ENCODE data around the gene EPB41L4A.
A peak's percentile ranks its signal among the peaks of the same experiment; 100 is the strongest.

Gene EPB41L4A

GRCh38 chr5:112183103-112183711, 235.9 kb downstream of the EPB41L4A start:
- no peak for DNase-seq (ENCODE audit: low read depth in 1 of 2, low spot score in 1 of 2)
- Histone ChIP-seq H3K27me3 (ENCODE audit: insufficient read depth, poor library complexity, severe bottlenecking) (no peaks in the 10 kb centered on the region), H3K27ac (replicated peaks) (no peak overlapping the region), H3K4me3 (replicated peaks; ENCODE audit: insufficient read depth, low read length) (no peak overlapping the region)
- TF ChIP-seq, protein P1, sequence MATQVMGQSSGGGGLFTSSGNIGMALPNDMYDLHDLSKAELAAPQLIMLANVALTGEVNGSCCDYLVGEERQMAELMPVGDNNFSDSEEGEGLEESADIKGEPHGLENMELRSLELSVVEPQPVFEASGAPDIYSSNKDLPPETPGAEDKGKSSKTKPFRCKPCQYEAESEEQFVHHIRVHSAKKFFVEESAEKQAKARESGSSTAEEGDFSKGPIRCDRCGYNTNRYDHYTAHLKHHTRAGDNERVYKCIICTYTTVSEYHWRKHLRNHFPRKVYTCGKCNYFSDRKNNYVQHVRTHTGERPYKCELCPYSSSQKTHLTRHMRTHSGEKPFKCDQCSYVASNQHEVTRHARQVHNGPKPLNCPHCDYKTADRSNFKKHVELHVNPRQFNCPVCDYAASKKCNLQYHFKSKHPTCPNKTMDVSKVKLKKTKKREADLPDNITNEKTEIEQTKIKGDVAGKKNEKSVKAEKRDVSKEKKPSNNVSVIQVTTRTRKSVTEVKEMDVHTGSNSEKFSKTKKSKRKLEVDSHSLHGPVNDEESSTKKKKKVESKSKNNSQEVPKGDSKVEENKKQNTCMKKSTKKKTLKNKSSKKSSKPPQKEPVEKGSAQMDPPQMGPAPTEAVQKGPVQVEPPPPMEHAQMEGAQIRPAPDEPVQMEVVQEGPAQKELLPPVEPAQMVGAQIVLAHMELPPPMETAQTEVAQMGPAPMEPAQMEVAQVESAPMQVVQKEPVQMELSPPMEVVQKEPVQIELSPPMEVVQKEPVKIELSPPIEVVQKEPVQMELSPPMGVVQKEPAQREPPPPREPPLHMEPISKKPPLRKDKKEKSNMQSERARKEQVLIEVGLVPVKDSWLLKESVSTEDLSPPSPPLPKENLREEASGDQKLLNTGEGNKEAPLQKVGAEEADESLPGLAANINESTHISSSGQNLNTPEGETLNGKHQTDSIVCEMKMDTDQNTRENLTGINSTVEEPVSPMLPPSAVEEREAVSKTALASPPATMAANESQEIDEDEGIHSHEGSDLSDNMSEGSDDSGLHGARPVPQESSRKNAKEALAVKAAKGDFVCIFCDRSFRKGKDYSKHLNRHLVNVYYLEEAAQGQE (IDR thresholded peaks at IDR 0.05; ENCODE audit: insufficient replicate concordance, low read depth) = no peak
- TF ChIP-seq SPI1 (IDR thresholded peaks at IDR 0.05; ENCODE audit: borderline replicate concordance, low read depth) = no peak
- no peak for TF ChIP-seq POLR2AphosphoS5 (IDR thresholded peaks at IDR 0.05; ENCODE audit: low read depth)
- TF ChIP-seq CTCF (IDR thresholded peaks at IDR 0.05; ENCODE audit: insufficient read depth, low read length) = no peak
- TF ChIP-seq GABPA (IDR thresholded peaks at IDR 0.05; ENCODE audit: low read depth) = no peak

DNA sequence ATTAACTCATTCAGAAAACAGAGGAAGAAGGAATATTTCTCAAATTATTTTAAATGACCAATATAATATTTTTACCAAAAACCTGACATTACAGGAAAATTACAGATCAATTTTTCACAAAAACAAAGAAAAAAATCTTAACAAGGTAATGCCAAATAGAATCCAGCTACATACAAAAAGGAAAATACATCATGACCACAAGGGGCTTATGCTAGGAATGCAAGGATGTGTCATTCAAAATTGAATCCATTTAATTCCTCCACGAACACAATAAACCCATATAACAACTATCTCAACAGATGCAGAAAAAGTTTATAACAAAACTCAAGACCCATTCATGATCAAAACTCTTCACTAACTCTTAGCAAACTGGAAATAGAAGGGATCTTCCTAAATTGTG, 239.8 kb downstream of the EPB41L4A start:
- no peak overlapping the region for H3K27ac ChIP-seq (replicated peaks)
- no peak for DNase-seq (ENCODE audit: low read depth in 1 of 2, low spot score in 1 of 2)
- no peaks in the 10 kb centered on the region for H3K27me3 ChIP-seq (ENCODE audit: insufficient read depth, poor library complexity, severe bottlenecking)
- H3K4me3 ChIP-seq (replicated peaks; ENCODE audit: insufficient read depth, low read length) = no peak overlapping the region
- no peak for TF ChIP-seq POLR2AphosphoS5 (IDR thresholded peaks at IDR 0.05; ENCODE audit: low read depth)
- no peak for TF ChIP-seq SPI1 (IDR thresholded peaks at IDR 0.05; ENCODE audit: borderline replicate concordance, low read depth)
- no peak for TF ChIP-seq GABPA (IDR thresholded peaks at IDR 0.05; ENCODE audit: low read depth)
- TF ChIP-seq, protein P1 (IDR thresholded peaks at IDR 0.05; ENCODE audit: insufficient replicate concordance, low read depth) = no peak
- no peak for TF ChIP-seq CTCF (IDR thresholded peaks at IDR 0.05; ENCODE audit: insufficient read depth, low read length)

DNA sequence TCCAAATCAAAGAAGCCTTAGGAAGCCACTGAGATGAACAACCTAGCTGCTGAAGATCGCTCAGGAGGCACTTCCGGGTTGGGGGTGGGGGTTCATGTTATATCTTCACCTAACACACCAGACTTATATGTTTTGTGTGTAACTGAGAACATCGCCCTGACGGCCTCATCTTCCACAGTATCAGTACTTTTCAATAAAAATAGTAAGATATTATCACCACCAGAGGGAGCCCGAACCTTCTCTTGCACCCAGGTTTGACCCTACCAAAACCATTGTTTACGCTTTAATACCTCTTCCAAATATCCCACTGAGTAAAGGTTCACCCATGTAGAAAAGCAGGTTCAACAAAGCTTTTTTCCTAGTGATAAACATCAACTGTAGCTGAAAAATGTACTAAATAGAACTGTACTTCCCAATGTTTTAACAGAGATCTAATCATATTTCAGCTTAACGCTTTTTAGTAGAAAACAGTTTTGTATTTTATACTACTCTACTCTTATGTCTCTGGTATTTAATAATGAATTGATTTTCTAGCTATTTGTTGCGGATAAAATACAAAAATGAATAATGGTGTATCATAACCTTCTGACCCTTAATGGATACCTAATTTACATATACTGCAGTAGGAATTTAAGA, 244.0 kb downstream of the EPB41L4A start:
- TF ChIP-seq POLR2AphosphoS5 (IDR thresholded peaks at IDR 0.05; ENCODE audit: low read depth) (no peak), SPI1 (IDR thresholded peaks at IDR 0.05; ENCODE audit: borderline replicate concordance, low read depth) (no peak), CTCF (IDR thresholded peaks at IDR 0.05; ENCODE audit: insufficient read depth, low read length) (no peak), GABPA (IDR thresholded peaks at IDR 0.05; ENCODE audit: low read depth) (no peak)
- TF ChIP-seq, protein P1 (IDR thresholded peaks at IDR 0.05; ENCODE audit: insufficient replicate concordance, low read depth) = no peak
- Histone ChIP-seq H3K27me3 (ENCODE audit: insufficient read depth, poor library complexity, severe bottlenecking) (no peaks in the 10 kb centered on the region), H3K4me3 (replicated peaks; ENCODE audit: insufficient read depth, low read length) (no peak overlapping the region), H3K27ac (replicated peaks) (no peak overlapping the region)
- peak in 1 of 2 experiments; percentile 3 for DNase-seq (ENCODE audit: low read depth in 1 of 2, low spot score in 1 of 2)

All from HL-60 (cell line).